ENCODE results near the gene EHD3. TPM values are rescaled to one million over a fixed set of nuclear protein-coding genes. Genes with fewer than 3 reads are reported as not detected.
"Not testable (repeated sequence)": the region's sequence is repeated elsewhere in the genome, so short reads cannot be mapped to it uniquely, and the experiment has no call there.

Gene EHD3
- total and polyA plus RNA-seq, 4 donors, result 7.2 to 20.2 (median 13.2) TPM

GRCh38 chr2:31277621-31278020 is 43.7 kb downstream of the EHD3 start:
- no peaks in the 10 kb centered on the region for H3K4me1 ChIP-seq (ENCODE audit: control insufficient read depth in 4 of 4, insufficient read depth in 4 of 4, low read length in 3 of 4)
- 72% methylated on average over 4 of the region's 4 CpGs for WGBS
- DNase-seq (ENCODE audit: low spot score), result no peak
- no peak overlapping the region for H3K4me3 ChIP-seq (ENCODE audit: low read depth in 1 of 3, low read length in 3 of 3)
- no peak overlapping the region for H3K9ac ChIP-seq (ENCODE audit: low read depth in 1 of 2, low read length in 2 of 2)
- H3K36me3 ChIP-seq (ENCODE audit: control insufficient read depth in 4 of 4, insufficient read depth in 3 of 4, low read depth in 1 of 4, low read length in 3 of 4), result no peaks in the 10 kb centered on the region
- no peak for TF ChIP-seq HNF4G (IDR thresholded peaks at IDR 0.05)
- no peaks in the 10 kb centered on the region for H3K9me3 ChIP-seq (ENCODE audit: control insufficient read depth in 4 of 4, low read length in 3 of 4)
- H3K27me3 ChIP-seq (ENCODE audit: control insufficient read depth in 4 of 4, insufficient read depth in 4 of 4, low read length in 3 of 4), result no peaks in the 10 kb centered on the region
- H3K27ac ChIP-seq (ENCODE audit: low read depth in 1 of 2, low read length in 2 of 2), result no peak overlapping the region

DNA sequence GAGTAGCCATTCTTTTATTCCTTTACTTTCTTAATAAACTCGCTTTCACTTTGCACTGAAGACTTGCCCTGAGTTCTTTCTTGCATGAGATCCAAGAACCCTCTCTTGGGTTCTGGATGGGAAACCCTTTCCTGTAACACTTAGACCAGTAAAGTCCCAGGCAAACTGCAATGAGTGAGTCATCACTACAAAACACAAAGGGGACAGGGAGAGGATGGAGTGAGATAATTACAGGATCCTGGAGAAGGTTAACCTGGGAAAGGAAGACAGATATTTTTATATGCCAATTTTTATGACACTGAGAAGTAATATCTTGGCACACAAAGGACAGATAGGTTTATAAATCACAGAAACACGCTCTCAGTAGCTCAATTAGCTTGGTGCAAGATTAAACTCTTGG is 48.7 kb downstream of the EHD3 start:
- H3K27me3 ChIP-seq (ENCODE audit: control insufficient read depth in 4 of 4, insufficient read depth in 4 of 4, low read length in 3 of 4), result no peaks in the 10 kb centered on the region
- no peaks in the 10 kb centered on the region for H3K36me3 ChIP-seq (ENCODE audit: control insufficient read depth in 4 of 4, insufficient read depth in 3 of 4, low read depth in 1 of 4, low read length in 3 of 4)
- no peaks in the 10 kb centered on the region for H3K4me1 ChIP-seq (ENCODE audit: control insufficient read depth in 4 of 4, insufficient read depth in 4 of 4, low read length in 3 of 4)
- H3K27ac ChIP-seq (ENCODE audit: low read depth in 1 of 2, low read length in 2 of 2), result no peak overlapping the region
- peak in 1 of 2 donors; percentile 28 for TF ChIP-seq JUND (IDR thresholded peaks at IDR 0.05)
- TF ChIP-seq, protein P1, sequence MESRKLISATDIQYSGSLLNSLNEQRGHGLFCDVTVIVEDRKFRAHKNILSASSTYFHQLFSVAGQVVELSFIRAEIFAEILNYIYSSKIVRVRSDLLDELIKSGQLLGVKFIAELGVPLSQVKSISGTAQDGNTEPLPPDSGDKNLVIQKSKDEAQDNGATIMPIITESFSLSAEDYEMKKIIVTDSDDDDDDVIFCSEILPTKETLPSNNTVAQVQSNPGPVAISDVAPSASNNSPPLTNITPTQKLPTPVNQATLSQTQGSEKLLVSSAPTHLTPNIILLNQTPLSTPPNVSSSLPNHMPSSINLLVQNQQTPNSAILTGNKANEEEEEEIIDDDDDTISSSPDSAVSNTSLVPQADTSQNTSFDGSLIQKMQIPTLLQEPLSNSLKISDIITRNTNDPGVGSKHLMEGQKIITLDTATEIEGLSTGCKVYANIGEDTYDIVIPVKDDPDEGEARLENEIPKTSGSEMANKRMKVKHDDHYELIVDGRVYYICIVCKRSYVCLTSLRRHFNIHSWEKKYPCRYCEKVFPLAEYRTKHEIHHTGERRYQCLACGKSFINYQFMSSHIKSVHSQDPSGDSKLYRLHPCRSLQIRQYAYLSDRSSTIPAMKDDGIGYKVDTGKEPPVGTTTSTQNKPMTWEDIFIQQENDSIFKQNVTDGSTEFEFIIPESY (IDR thresholded peaks at IDR 0.05), result no peak
- no peak for DNase-seq (ENCODE audit: low spot score)
- 75% methylated on average over 2 of the region's 2 CpGs for WGBS
- no peak overlapping the region for H3K4me3 ChIP-seq (ENCODE audit: low read depth in 1 of 3, low read length in 3 of 3)
- H3K9ac ChIP-seq (ENCODE audit: low read depth in 1 of 2, low read length in 2 of 2), result no peak overlapping the region
- H3K9me3 ChIP-seq (ENCODE audit: control insufficient read depth in 4 of 4, low read length in 3 of 4), result no peaks in the 10 kb centered on the region

DNA sequence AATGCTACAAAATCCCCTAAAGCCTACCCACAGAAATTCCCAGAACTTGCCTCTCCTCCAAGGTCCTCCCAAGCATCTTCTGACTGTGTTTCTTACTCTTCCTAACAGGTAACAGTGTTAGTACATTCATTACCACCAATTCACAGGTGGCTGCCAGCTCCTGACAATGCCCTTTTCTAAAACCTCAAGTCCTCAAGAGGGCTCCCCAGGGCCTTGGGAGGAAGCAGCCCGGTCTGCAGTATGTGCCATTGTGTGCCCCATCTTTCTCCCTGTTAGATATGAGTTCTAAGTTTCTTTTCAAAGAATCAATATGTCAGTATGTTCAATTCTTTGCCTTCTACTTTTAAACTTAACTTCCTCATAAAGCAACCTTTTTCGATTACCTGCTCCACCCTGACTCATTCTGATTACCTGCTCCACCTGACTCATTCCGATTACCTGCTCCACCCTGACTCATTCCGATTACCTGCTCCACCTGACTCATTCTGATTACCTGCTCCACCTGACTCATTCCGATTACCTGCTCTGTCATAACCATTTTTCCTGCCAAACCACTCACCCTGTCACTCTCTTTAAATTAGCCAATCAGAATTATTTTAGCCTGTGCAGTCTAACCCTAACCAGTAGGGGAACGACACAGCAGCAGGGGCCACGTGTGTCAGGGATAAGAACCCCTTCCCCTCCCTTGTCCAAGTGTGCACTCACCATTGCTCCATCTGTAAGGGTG is 49.4 kb downstream of the EHD3 start:
- not testable (repeated sequence) for H3K9me3 ChIP-seq (ENCODE audit: control insufficient read depth in 4 of 4, low read length in 3 of 4); H3K4me3 ChIP-seq (ENCODE audit: low read depth in 1 of 3, low read length in 3 of 3); H3K27me3 ChIP-seq (ENCODE audit: control insufficient read depth in 4 of 4, insufficient read depth in 4 of 4, low read length in 3 of 4); H3K4me1 ChIP-seq (ENCODE audit: control insufficient read depth in 4 of 4, insufficient read depth in 4 of 4, low read length in 3 of 4); DNase-seq (ENCODE audit: low spot score); H3K9ac ChIP-seq (ENCODE audit: low read depth in 1 of 2, low read length in 2 of 2); H3K27ac ChIP-seq (ENCODE audit: low read depth in 1 of 2, low read length in 2 of 2); H3K36me3 ChIP-seq (ENCODE audit: control insufficient read depth in 4 of 4, insufficient read depth in 3 of 4, low read depth in 1 of 4, low read length in 3 of 4)
- 79% methylated on average over 7 of the region's 7 CpGs for WGBS

DNA sequence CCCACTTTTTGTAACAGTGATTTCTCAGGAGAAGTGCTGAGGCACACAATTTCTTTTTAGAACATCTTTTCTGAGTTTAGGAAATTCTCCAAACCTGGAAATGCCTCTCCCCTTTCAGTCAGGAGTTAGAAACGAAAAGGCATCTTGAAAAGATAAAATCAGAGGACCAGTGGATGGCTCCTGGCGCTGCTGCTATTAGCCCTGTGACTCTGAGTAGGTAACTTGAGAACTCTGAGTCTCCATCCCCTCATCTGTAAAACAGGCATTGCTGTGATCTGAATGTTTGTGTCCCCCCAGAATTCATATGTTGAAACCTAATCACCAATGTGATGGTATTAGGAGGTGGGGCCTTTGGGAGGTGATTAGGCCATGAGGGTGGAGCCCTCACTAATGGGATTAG is 50.2 kb downstream of the EHD3 start:
- no peaks in the 10 kb centered on the region for H3K36me3 ChIP-seq (ENCODE audit: control insufficient read depth in 4 of 4, insufficient read depth in 3 of 4, low read depth in 1 of 4, low read length in 3 of 4)
- no peak overlapping the region for H3K27ac ChIP-seq (ENCODE audit: low read depth in 1 of 2, low read length in 2 of 2)
- no peak overlapping the region for H3K9ac ChIP-seq (ENCODE audit: low read depth in 1 of 2, low read length in 2 of 2)
- no peak for TF ChIP-seq FOXA1 (IDR thresholded peaks at IDR 0.05)
- TF ChIP-seq, protein P1 (IDR thresholded peaks at IDR 0.05), result no peak
- no peak for TF ChIP-seq SP1 (IDR thresholded peaks at IDR 0.05)
- no peaks in the 10 kb centered on the region for H3K9me3 ChIP-seq (ENCODE audit: control insufficient read depth in 4 of 4, low read length in 3 of 4)
- WGBS, result 92% methylated on average over 2 of the region's 2 CpGs
- H3K27me3 ChIP-seq (ENCODE audit: control insufficient read depth in 4 of 4, insufficient read depth in 4 of 4, low read length in 3 of 4), result no peaks in the 10 kb centered on the region
- H3K4me3 ChIP-seq (ENCODE audit: low read depth in 1 of 3, low read length in 3 of 3), result no peak overlapping the region
- no peak for DNase-seq (ENCODE audit: low spot score)
- no peaks in the 10 kb centered on the region for H3K4me1 ChIP-seq (ENCODE audit: control insufficient read depth in 4 of 4, insufficient read depth in 4 of 4, low read length in 3 of 4)
